Endometrial microvascular endothelial cells (primary cell): Measurements from ENCODE around the gene CAMK4. TPM values are rescaled to one million over a fixed set of nuclear protein-coding genes. Genes with fewer than 3 reads are reported as not detected.

ENCODE experiments used
- in situ Hi-C: cut with HindIII; loops from 2 replicates; pipeline ENCODE4 v1.10.0; 2017; ENCODE audit warnings: low sequenced_read_pairs, low pct_unique_long_range_greater_than_20kb; ENCODE audit errors: inconsistent ontology term
- total RNA-seq: library from RNA; depleted of rRNA; stranded (reverse); fragments of >200 nt; gene quantifications from one replicate; pipeline ENCODE4 v1.2.3, GENCODE V29; 2015; ENCODE audit errors: inconsistent ontology term

CAMK4 gene
- total RNA-seq, 1 donor from 2014 or later = 0.19 TPM

GRCh38 chr5:111453295-111453694, 229.1 kb downstream of the CAMK4 start:
- in situ Hi-C loops = no loop called here

- in situ Hi-C loops = no loop called here
Measured at GRCh38 chr5:111453747-111454146, 229.6 kb downstream of the CAMK4 start.

- in situ Hi-C loops = no loop called here
Measured at GRCh38 chr5:111454198-111454622, 230.0 kb downstream of the CAMK4 start.

- in situ Hi-C loops = no loop called here
Measured at GRCh38 chr5:111454776-111455175, 230.6 kb downstream of the CAMK4 start.

- in situ Hi-C loops = no loop called here
Measured at GRCh38 chr5:111461255-111461671, 237.1 kb downstream of the CAMK4 start.

GRCh38 chr5:111461934-111462333, 237.8 kb downstream of the CAMK4 start:
- in situ Hi-C loops = no loop called here

GRCh38 chr5:111463311-111463710, 239.1 kb downstream of the CAMK4 start:
- in situ Hi-C loops = no loop called here

GRCh38 chr5:111469293-111469896, 245.2 kb downstream of the CAMK4 start:
- in situ Hi-C loops = no loop called here

- in situ Hi-C loops = no loop called here
Measured at GRCh38 chr5:111469903-111470302, 245.7 kb downstream of the CAMK4 start.

- in situ Hi-C loops = no loop called here
Measured at GRCh38 chr5:111472096-111472495, 247.9 kb downstream of the CAMK4 start.

GRCh38 chr5:111472579-111472978, 248.4 kb downstream of the CAMK4 start:
- in situ Hi-C loops = no loop called here

GRCh38 chr5:111478266-111478665, 254.1 kb downstream of the CAMK4 start:
- in situ Hi-C loops = no loop called here

GRCh38 chr5:111478898-111479297, 254.7 kb downstream of the CAMK4 start:
- in situ Hi-C loops = no loop called here

- in situ Hi-C loops = no loop called here
Measured at GRCh38 chr5:111480346-111480745, 256.2 kb downstream of the CAMK4 start.

GRCh38 chr5:111486055-111486454, 261.9 kb downstream of the CAMK4 start:
- in situ Hi-C loops = no loop called here

- in situ Hi-C loops = no loop called here
Measured at GRCh38 chr5:111486926-111487325, 262.7 kb downstream of the CAMK4 start.

GRCh38 chr5:111488353-111488752, 264.2 kb downstream of the CAMK4 start:
- in situ Hi-C loops = no loop called here

GRCh38 chr5:111493031-111493430, 268.8 kb downstream of the CAMK4 start:
- in situ Hi-C loops = no loop called here

- in situ Hi-C loops = no loop called here
Measured at GRCh38 chr5:111494355-111494999, 270.3 kb downstream of the CAMK4 start.

GRCh38 chr5:111495159-111495558, 271.0 kb downstream of the CAMK4 start:
- in situ Hi-C loops = no loop called here

GRCh38 chr5:111498346-111498745, 274.2 kb downstream of the CAMK4 start:
- in situ Hi-C loops = no loop called here
